AML-193 (cell line): ENCODE data around the gene NCCRP1.

Experiments
- DNase-seq, 2 experiments: peaks; one replicate each; lab custom pipeline; 2025; lab: John Stamatoyannopoulos, UW

Gene NCCRP1

GRCh38 chr19:39165857-39166256 is 30.9 kb upstream of the NCCRP1 start:
- DNase-seq, result no peak

- no peak for DNase-seq
Measured at GRCh38 chr19:39166571-39167391, 30.0 kb upstream of the NCCRP1 start.

GRCh38 chr19:39167461-39168257 is 29.1 kb upstream of the NCCRP1 start:
- no peak for DNase-seq

GRCh38 chr19:39168258-39169142 is 28.3 kb upstream of the NCCRP1 start:
- DNase-seq, result no peak

GRCh38 chr19:39169143-39169810 is 27.5 kb upstream of the NCCRP1 start:
- no peak for DNase-seq

GRCh38 chr19:39170386-39171231 is 26.2 kb upstream of the NCCRP1 start:
- DNase-seq, result no peak

GRCh38 chr19:39171479-39172465 is 25.0 kb upstream of the NCCRP1 start:
- no peak for DNase-seq

GRCh38 chr19:39172700-39173501 is 23.9 kb upstream of the NCCRP1 start:
- DNase-seq, result no peak

GRCh38 chr19:39173502-39173991 is 23.2 kb upstream of the NCCRP1 start:
- DNase-seq, result no peak

GRCh38 chr19:39174142-39174541 is 22.6 kb upstream of the NCCRP1 start:
- no peak for DNase-seq

GRCh38 chr19:39174558-39175544 is 21.9 kb upstream of the NCCRP1 start:
- DNase-seq, result no peak

- DNase-seq, result no peak
Measured at GRCh38 chr19:39175564-39175963, 21.2 kb upstream of the NCCRP1 start.

- DNase-seq, result no peak
Measured at GRCh38 chr19:39177110-39177699, 19.6 kb upstream of the NCCRP1 start.

- DNase-seq, result no peak
Measured at GRCh38 chr19:39177736-39178135, 19.0 kb upstream of the NCCRP1 start.

- DNase-seq, result no peak
Measured at GRCh38 chr19:39178296-39179006, 18.3 kb upstream of the NCCRP1 start.

- no peak for DNase-seq
Measured at GRCh38 chr19:39179754-39180153, 17.0 kb upstream of the NCCRP1 start.
